Panc1 (cell line): ENCODE measurements around the gene INTS4. TPM values are rescaled to one million over a fixed set of nuclear protein-coding genes. Genes with fewer than 3 reads are reported as not detected.

Experiments
- ATAC-seq: fragments of 200-7000 bp; cut with Tn5 transposase; 2 replicates; pipeline ENCODE4 v1.9.1; 2020; ENCODE audit warnings: mild to moderate bottlenecking, moderate library complexity
- BruUV-seq: library from RNA; stranded (reverse); fragments of 400-500 nt; replicated peaks from 2 replicates; lab custom pipeline; 2021; lab: Mats Ljungman, UMichigan
- CTCF ChIA-PET: fragments of 300-600 bp; sonication (Branson Sonifier 250); formaldehyde crosslinking; loops from one replicate; lab custom pipeline; 2022; ENCODE audit warnings: antibody characterized with exemption; lab: Charles Lee
- POLR2A ChIA-PET: fragments of 300-600 bp; sonication (Branson Sonifier 250); formaldehyde crosslinking; loops from one replicate; lab custom pipeline; 2022; ENCODE audit warnings: antibody characterized with exemption; lab: Charles Lee
- DNase-seq: peaks from one replicate; pipeline ENCODE4 v3.0.0-alpha.2; 2010; ENCODE audit warnings: low read depth, low spot score
- H3K27ac ChIP-seq: 2 replicates; pipeline ENCODE4 v1.5.1; 2011; ENCODE audit warnings: mild to moderate bottlenecking, low read length, inconsistent platforms
- H3K27me3 ChIP-seq: fragments of 200-500 bp; sonication (Bioruptor generic); 2 replicates; pipeline ENCODE4 v1.6.0; 2014; ENCODE audit warnings: low read length, inconsistent platforms; ENCODE audit not compliant: control insufficient read depth, insufficient read depth
- H3K36me3 ChIP-seq: fragments of 200-500 bp; sonication (Bioruptor generic); 2 replicates; pipeline ENCODE4 v1.5.1; 2014; ENCODE audit warnings: inconsistent platforms, mild to moderate bottlenecking, low read length, moderate library complexity; ENCODE audit not compliant: control insufficient read depth, insufficient read depth
- H3K4me1 ChIP-seq: 2 replicates; pipeline ENCODE4 v1.5.1; 2011; ENCODE audit warnings: inconsistent platforms, mild to moderate bottlenecking, low read length, moderate library complexity; ENCODE audit not compliant: control insufficient read depth, insufficient read depth
- H3K4me3 ChIP-seq, 2 experiments: 2 replicates each; pipeline ENCODE4 v1.5.1; 2011 to 2012; ENCODE audit warnings: low read depth in 2 of 2, low read length in 2 of 2, mild to moderate bottlenecking in 2 of 2, inconsistent platforms in 1 of 2, moderate library complexity in 1 of 2
- H3K9me3 ChIP-seq: fragments of 200-500 bp; sonication (Bioruptor generic); 2 replicates; pipeline ENCODE4 v1.5.1; 2014; ENCODE audit warnings: low read depth, mild to moderate bottlenecking, inconsistent platforms, low read length, moderate library complexity; ENCODE audit not compliant: control insufficient read depth, insufficient read depth
- POLR2AphosphoS5 ChIP-seq: IDR thresholded peaks from 2 replicates; pipeline ENCODE4 v1.6.1; 2012; ENCODE audit warnings: mild to moderate bottlenecking, low read depth, low read length, moderate library complexity
- SIN3A ChIP-seq: IDR thresholded peaks from 2 replicates; pipeline ENCODE4 v1.6.1; 2012; ENCODE audit warnings: low read depth, mild to moderate bottlenecking, low read length, moderate library complexity, borderline replicate concordance; ENCODE audit not compliant: insufficient read depth
- TCF7L2 ChIP-seq: IDR thresholded peaks from 2 replicates; pipeline ENCODE4 v1.6.1; 2011; ENCODE audit warnings: mild to moderate bottlenecking, low read depth, low read length, inconsistent platforms
- in situ Hi-C: cut with HindIII; loops from 2 replicates; pipeline ENCODE4 v1.10.0; 2016; ENCODE audit warnings: low sequenced_read_pairs, low pct_unique_long_range_greater_than_20kb
- intact Hi-C: fragments of 100-400 bp; cut with micrococcal nuclease; formaldehyde crosslinking; loops from one replicate; pipeline ENCODE4 v1.10.0; 2022; ENCODE audit not compliant: unreplicated experiment
- total RNA-seq: library from RNA; stranded (reverse); gene quantifications from one replicate; pipeline ENCODE4 v1.2.1, GENCODE V29; 2021; ENCODE audit not compliant: unreplicated experiment
- TF ChIP-seq, protein P1 (sequence below), 2 experiments: IDR thresholded peaks; 2 replicates each; pipeline ENCODE4 v1.6.1; 2011 to 2012; ENCODE audit warnings: low read depth in 2 of 2, control low read depth in 1 of 2, low read length in 1 of 2, mild to moderate bottlenecking in 1 of 2, moderate library complexity in 1 of 2; ENCODE audit not compliant: insufficient read depth in 1 of 2
- TF ChIP-seq, protein P2 (sequence below): fragments of 450-650 bp; IDR thresholded peaks from 2 replicates; pipeline ENCODE4 v1.5.1; 2017; ENCODE audit warnings: mild to moderate bottlenecking

The INTS4 gene
- total RNA-seq, 1 experiment from 2014 or later, result 48.2 TPM

DNA sequence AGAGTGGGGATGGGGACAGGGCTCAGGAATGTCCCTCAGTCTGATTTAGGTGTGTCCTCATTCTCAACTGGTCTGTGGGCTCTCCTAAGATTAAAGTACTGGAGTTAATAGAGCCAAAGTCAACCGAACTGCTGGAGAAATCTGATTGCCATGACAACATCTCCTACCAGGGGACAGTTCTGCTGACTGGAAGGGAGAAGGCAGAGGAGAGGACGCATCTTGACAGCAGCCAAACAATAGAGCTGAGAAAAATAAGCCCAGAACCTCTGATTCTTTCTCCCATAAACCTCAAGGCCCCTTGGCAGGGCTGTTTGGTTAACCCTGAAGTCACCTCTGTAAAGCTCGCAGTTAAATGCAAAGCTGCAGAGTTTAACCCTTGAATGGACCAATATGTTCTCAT lies 25.8 kb upstream of the INTS4 start:
- ATAC-seq, result no peak
- CTCF ChIA-PET, result no interaction called here

DNA sequence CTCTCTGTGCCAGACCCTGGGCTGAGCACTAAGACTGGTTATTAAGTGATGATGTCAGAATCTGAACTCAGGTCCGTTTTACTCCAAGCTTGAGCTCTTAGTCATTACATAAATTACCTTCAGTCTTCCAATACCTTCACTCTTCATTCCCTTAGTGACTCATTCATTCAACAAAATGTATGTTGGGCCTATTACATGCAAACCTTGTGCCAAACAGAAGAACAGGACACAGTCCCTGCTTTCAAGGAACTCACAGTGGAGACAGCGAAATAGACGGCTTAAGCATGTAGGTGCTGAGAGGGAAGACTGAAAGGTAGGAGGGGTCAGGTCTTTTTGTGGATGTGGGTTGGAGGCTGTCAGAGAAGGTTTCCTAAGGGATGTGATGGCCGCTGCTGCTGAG lies 25.3 kb upstream of the INTS4 start:
- CTCF ChIA-PET, result no interaction called here
- ATAC-seq, result peak; percentile 14; the same call in 1 of the 2 replicates
- H3K4me1 ChIP-seq, result peaks cover 22% of the 10 kb centered on the region
- in situ Hi-C loops (no loop called here), intact Hi-C loops (no loop called here)
- no TSS peak for BruUV-seq
- no peaks in the 10 kb centered on the region for H3K36me3 ChIP-seq
- no peak overlapping the region for H3K27ac ChIP-seq
- POLR2A ChIA-PET, result interaction anchor here (1.1 kb wide), 1 partner anchor 11 kb away, joined by 3 read pairs; no protein-coding TSS in a partner anchor
- DNase-seq, result no peak
- H3K27me3 ChIP-seq, result no peaks in the 10 kb centered on the region
- TF ChIP-seq TCF7L2 (no peak), SIN3A (no peak), POLR2AphosphoS5 (no peak)
- TF ChIP-seq, protein P1, sequence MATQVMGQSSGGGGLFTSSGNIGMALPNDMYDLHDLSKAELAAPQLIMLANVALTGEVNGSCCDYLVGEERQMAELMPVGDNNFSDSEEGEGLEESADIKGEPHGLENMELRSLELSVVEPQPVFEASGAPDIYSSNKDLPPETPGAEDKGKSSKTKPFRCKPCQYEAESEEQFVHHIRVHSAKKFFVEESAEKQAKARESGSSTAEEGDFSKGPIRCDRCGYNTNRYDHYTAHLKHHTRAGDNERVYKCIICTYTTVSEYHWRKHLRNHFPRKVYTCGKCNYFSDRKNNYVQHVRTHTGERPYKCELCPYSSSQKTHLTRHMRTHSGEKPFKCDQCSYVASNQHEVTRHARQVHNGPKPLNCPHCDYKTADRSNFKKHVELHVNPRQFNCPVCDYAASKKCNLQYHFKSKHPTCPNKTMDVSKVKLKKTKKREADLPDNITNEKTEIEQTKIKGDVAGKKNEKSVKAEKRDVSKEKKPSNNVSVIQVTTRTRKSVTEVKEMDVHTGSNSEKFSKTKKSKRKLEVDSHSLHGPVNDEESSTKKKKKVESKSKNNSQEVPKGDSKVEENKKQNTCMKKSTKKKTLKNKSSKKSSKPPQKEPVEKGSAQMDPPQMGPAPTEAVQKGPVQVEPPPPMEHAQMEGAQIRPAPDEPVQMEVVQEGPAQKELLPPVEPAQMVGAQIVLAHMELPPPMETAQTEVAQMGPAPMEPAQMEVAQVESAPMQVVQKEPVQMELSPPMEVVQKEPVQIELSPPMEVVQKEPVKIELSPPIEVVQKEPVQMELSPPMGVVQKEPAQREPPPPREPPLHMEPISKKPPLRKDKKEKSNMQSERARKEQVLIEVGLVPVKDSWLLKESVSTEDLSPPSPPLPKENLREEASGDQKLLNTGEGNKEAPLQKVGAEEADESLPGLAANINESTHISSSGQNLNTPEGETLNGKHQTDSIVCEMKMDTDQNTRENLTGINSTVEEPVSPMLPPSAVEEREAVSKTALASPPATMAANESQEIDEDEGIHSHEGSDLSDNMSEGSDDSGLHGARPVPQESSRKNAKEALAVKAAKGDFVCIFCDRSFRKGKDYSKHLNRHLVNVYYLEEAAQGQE (IDR thresholded peaks at IDR 0.05; ENCODE audit: insufficient read depth in 1 of 2, low read depth in 2 of 2, low read length in 1 of 2), result no peak
- TF ChIP-seq, protein P2, sequence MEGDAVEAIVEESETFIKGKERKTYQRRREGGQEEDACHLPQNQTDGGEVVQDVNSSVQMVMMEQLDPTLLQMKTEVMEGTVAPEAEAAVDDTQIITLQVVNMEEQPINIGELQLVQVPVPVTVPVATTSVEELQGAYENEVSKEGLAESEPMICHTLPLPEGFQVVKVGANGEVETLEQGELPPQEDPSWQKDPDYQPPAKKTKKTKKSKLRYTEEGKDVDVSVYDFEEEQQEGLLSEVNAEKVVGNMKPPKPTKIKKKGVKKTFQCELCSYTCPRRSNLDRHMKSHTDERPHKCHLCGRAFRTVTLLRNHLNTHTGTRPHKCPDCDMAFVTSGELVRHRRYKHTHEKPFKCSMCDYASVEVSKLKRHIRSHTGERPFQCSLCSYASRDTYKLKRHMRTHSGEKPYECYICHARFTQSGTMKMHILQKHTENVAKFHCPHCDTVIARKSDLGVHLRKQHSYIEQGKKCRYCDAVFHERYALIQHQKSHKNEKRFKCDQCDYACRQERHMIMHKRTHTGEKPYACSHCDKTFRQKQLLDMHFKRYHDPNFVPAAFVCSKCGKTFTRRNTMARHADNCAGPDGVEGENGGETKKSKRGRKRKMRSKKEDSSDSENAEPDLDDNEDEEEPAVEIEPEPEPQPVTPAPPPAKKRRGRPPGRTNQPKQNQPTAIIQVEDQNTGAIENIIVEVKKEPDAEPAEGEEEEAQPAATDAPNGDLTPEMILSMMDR, result no peak
- H3K4me3 ChIP-seq, result no peak overlapping the region
- H3K9me3 ChIP-seq, result no peaks in the 10 kb centered on the region

More for the DNA sequence above, 25.8 kb upstream of the INTS4 start:
- peaks cover 22% of the 10 kb centered on the region for H3K4me1 ChIP-seq
- DNase-seq, result no peak
- BruUV-seq, result TSS peak; percentile 37
- H3K9me3 ChIP-seq, result no peaks in the 10 kb centered on the region
- H3K36me3 ChIP-seq, result no peaks in the 10 kb centered on the region
- TF ChIP-seq POLR2AphosphoS5, result no peak
- TF ChIP-seq SIN3A, result no peak
- TF ChIP-seq TCF7L2, result no peak
- TF ChIP-seq, protein P1 (IDR thresholded peaks at IDR 0.05; ENCODE audit: insufficient read depth in 1 of 2, low read depth in 2 of 2, low read length in 1 of 2), result no peak
- TF ChIP-seq, protein P2, result no peak
- H3K27me3 ChIP-seq, result no peaks in the 10 kb centered on the region
- POLR2A ChIA-PET, result interaction anchor here (1.1 kb wide), 1 partner anchor 12 kb away, joined by 3 read pairs; no protein-coding TSS in a partner anchor
- intact Hi-C loops (no loop called here), in situ Hi-C loops (no loop called here)
- H3K4me3 ChIP-seq, result peak overlapping the region in 1 of 2 experiments; percentile 2; a peak in 1 of 4 replicates
- H3K27ac ChIP-seq, result no peak overlapping the region
